Spleen (tissue), 7 donors: ENCODE results near the gene BIVM.

Experiments
- POLR2A ChIP-seq, 3 donors: fragments of 450-650 bp; IDR thresholded peaks; one replicate each; pipeline ENCODE4 v1.5.1; 2017; ENCODE audit warnings: antibody characterized with exemption in 3 of 3, mild to moderate bottlenecking in 1 of 3
- TF ChIP-seq, protein P1 (sequence below), 11 experiments: fragments of 200-600 bp in 7 of 11; fragments of 450-650 bp in 4 of 11; sonication (generic) in 4 of 11; IDR thresholded peaks in 8 of 11; conservative IDR thresholded peaks in 3 of 11; 1 replicate in 7 of 11; 2 replicates in 4 of 11; pipeline versions ENCODE4 v1.4.0 to v1.8.0; 2016 to 2021; ENCODE audit warnings: antibody characterized with exemption in 11 of 11, inconsistent platforms in 4 of 11, mild to moderate bottlenecking in 1 of 11
- donor health status: DM: no; HTN: no; CAD: no; lungs with moderate emphysema.
- donor health status: DM: no; HTN: no; CAD: no.
- donor health status: DM: no; HTN: no; CAD: no.

DNA sequence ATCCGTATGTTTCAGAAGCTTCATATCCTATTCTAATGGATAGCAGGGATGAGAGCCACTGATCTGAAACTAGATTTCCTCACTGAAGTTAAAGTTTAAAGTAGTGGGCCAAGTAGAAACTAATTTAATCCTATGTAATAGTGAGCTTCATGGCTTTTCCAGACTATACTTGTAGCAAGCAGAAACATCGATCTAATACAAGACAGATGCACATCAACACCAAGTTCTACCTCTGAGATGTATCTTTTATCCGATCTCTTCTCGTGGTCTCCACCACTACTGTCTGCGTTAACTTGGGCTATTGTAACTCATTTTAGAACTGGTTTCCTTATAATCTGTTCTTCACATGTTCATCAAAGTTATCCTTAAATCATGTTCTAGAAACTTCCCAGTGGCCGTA lies 50.0 kb downstream of the BIVM start:
- TF ChIP-seq, protein P1, sequence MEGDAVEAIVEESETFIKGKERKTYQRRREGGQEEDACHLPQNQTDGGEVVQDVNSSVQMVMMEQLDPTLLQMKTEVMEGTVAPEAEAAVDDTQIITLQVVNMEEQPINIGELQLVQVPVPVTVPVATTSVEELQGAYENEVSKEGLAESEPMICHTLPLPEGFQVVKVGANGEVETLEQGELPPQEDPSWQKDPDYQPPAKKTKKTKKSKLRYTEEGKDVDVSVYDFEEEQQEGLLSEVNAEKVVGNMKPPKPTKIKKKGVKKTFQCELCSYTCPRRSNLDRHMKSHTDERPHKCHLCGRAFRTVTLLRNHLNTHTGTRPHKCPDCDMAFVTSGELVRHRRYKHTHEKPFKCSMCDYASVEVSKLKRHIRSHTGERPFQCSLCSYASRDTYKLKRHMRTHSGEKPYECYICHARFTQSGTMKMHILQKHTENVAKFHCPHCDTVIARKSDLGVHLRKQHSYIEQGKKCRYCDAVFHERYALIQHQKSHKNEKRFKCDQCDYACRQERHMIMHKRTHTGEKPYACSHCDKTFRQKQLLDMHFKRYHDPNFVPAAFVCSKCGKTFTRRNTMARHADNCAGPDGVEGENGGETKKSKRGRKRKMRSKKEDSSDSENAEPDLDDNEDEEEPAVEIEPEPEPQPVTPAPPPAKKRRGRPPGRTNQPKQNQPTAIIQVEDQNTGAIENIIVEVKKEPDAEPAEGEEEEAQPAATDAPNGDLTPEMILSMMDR (IDR thresholded peaks at IDR 0.05 in 8 of 11, conservative IDR thresholded peaks at IDR 0.05 in 3 of 11), result no peak
- TF ChIP-seq POLR2A (IDR thresholded peaks at IDR 0.05), result no peak
